Measurements from ENCODE around the gene ASXL1.
"Not testable (repeated sequence)": the region's sequence is repeated elsewhere in the genome, so short reads cannot be mapped to it uniquely, and the experiment has no call there.

ASXL1 gene

DNA sequence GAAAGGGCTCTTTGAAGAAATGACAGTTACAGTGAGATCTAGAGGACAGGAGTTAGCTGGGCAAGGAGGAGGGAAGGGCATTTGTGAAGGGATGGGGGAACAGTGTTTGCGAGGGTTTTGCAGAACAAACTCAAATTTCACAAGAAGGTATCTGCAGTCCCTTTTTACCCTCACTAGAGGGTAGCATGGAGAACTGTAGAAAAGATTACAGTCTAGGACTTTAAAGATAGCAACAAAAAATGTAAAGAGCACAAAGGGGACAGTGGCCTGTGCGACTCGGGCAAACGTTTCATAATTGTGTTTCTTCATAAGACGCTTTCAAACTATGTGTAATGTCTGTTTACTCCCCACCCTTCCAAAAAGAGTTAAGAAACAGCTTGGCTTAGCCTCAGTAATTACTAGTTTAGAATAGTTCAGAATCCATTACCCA lies 21.2 kb upstream of the ASXL1 start:
- FAIRE-seq = peak; percentile 70
- DNase-seq (ENCODE audit: insufficient read length, low spot score) = no peak

GRCh38 chr20:32337937-32338661 lies 20.0 kb upstream of the ASXL1 start:
- DNase-seq (ENCODE audit: insufficient read length, low spot score) = no peak
- FAIRE-seq = no peak

DNA sequence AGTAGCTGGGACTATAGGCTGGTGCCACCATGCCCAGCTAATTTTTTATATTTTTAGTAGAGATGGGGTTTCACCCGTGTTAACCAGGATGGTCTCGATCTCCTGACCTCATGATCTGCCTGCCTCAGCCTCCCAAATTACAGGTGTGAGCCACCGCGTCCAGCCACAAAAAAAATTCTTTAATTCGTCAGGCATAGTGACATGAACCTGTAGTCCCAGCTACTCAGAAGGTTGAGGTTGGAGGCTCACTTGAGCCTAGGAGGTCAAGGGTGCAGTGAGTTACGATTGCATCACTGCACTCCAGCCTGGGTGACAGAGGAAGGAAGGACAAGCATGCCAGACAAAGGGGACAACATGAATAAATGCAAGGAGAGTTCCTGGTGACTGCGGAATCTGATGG lies 19.5 kb upstream of the ASXL1 start:
- DNase-seq (ENCODE audit: insufficient read length, low spot score) (no peak), FAIRE-seq (no peak)

- no peak for FAIRE-seq
Observed at GRCh38 chr20:32339116-32339515, 19.0 kb upstream of the ASXL1 start.

DNA sequence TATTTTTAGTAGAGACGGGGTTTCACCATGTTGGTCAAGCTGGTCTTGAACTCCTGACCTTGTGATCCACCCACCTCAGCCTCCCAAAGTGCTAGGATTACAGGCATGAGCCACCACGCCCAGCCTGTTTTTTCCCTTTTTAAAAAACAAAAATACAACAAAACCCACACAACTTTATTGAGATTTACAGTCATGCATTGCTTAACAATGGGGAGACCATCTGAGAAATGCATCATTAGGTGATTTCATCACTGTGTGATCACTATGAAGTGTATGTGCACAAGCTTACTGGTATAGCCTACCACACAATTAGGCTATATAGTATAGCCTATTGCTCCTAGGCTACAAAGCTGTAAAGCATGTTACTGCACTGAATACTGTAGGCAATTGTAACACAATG lies 17.1 kb upstream of the ASXL1 start:
- FAIRE-seq; DNase-seq (ENCODE audit: insufficient read length, low spot score): not testable (repeated sequence)

More at GRCh38 chr20:32339116-32339515, 19.0 kb upstream of the ASXL1 start:
- no peak for DNase-seq (ENCODE audit: insufficient read length, low spot score)

GRCh38 chr20:32343439-32343838 lies 14.7 kb upstream of the ASXL1 start:
- DNase-seq (ENCODE audit: insufficient read length, low spot score) (no peak), FAIRE-seq (no peak)

- no peak for FAIRE-seq
- DNase-seq (ENCODE audit: insufficient read length, low spot score) = no peak
Observed at GRCh38 chr20:32344835-32345506, 13.2 kb upstream of the ASXL1 start.

- DNase-seq (ENCODE audit: insufficient read length, low spot score) = no peak
- no peak for FAIRE-seq
Observed at GRCh38 chr20:32348207-32348606, 9.9 kb upstream of the ASXL1 start.

DNA sequence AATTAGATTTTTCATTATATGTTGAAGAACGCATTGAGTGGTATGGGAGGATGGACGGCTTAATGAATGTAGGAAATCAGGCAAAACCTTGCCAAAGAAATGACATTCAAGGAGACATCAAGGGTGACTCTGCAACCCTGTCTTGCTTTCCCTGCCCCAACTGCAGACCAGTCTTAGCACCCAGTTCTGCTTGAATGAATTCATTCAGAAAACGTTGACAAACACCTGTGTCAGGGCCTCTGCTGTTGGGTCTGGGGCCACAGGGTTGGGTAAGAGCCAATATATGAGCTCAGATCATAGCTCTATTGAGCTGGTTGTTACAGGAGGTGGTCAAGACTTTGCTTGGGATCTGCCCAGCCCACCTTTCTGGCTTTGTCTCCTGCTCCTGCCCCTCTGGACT lies 7.7 kb upstream of the ASXL1 start:
- FAIRE-seq (no peak), DNase-seq (ENCODE audit: insufficient read length, low spot score) (no peak)

- FAIRE-seq = no peak
Observed at GRCh38 chr20:32352121-32352720, 5.9 kb upstream of the ASXL1 start.

GRCh38 chr20:32353848-32354496 lies 4.2 kb upstream of the ASXL1 start:
- DNase-seq (ENCODE audit: insufficient read length, low spot score) = no peak
- FAIRE-seq = no peak

More at GRCh38 chr20:32352121-32352720, 5.9 kb upstream of the ASXL1 start:
- no peak for DNase-seq (ENCODE audit: insufficient read length, low spot score)

DNA sequence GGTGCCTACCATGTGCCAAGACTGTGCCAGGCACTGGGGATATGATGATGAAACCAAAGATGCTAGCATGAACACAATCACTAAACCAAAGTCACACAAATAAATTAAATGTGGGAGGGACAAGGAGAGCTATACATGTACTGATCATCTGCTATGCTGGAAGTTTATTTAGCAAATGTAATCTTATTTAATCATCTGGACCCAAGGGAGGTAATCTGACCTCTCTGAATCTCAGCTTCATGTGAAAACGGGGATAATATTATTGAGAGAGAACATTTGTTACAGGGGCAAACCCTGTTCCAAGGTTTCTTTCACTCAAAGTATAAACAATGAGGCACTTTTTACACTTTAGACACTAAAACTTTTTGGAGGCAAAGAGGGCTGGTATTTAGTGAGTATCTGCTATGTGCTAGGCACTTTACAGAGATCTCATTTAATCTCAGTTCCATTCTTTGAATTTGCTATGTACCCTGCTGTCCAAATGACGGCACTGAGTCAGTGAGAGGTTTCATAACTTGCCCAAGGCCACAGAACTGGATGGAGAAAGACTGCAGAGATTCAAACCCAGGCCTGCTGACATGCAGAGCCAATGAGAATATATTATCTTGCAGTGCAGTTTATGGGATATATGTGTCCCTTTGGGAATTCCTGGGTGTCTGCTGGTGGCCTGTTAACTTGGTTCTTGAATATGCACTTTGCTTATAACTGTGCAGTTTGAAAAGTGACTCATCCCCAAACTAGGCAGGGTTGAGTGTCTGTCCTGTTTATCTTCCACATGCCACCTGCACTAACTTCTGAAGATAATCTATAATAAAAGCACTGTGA lies 3.3 kb upstream of the ASXL1 start:
- FAIRE-seq (peak; percentile 35), DNase-seq (ENCODE audit: insufficient read length, low spot score) (no peak)

GRCh38 chr20:32355417-32355841 lies 2.7 kb upstream of the ASXL1 start:
- DNase-seq (ENCODE audit: insufficient read length, low spot score) = no peak
- FAIRE-seq = peak; percentile 67

GRCh38 chr20:32355907-32356621 lies 2.1 kb upstream of the ASXL1 start:
- DNase-seq (ENCODE audit: insufficient read length, low spot score); FAIRE-seq: not testable (repeated sequence)

DNA sequence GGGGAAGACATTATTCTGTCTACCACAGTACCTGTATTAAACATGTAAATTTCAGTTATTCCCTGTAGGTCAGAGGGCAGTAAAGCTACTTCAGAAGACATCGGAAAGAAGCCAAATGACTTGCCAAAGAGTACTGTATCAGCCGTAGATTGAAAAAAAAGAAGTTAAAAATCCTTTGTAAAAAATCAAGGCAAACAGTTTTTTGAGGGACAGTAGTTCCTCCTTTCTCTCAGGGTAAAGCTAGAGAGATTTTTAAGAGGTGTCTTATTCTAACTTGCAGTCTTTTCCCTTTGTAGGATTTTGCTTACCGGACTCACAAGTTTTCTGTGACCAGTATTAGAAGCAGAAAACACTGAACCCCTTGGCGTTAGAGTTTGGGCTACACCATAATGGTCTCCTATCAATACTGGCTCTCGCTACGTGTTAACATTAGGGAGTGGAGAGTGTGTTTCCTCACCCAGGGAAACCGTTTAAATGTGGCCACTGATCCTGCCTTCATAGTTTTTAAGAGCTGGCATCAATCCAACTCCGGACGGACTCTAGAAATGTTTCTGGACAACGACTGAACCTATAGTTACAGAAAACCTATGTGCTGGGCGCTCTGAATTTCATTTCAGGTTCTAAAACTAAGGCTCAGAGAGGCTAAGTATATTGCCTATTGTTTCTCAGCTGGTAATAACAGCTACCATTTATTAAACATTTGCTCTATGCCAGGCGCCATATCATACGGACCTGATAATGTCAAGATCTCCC lies 1.3 kb upstream of the ASXL1 start:
- DNase-seq (ENCODE audit: insufficient read length, low spot score) = no peak

GRCh38 chr20:32357375-32357868 lies 709 bp upstream of the ASXL1 start:
- DNase-seq (ENCODE audit: insufficient read length, low spot score) = no peak

More for the DNA sequence above, 1.3 kb upstream of the ASXL1 start:
- FAIRE-seq = peak; percentile 47

GRCh38 chr20:32358632-32358882 lies 426 bp downstream of the ASXL1 start:
- DNase-seq (ENCODE audit: insufficient read length, low spot score) = no peak
- no peak for FAIRE-seq

More at GRCh38 chr20:32357375-32357868, 709 bp upstream of the ASXL1 start:
- no peak for FAIRE-seq

- FAIRE-seq (no peak), DNase-seq (ENCODE audit: insufficient read length, low spot score) (no peak)
Observed at GRCh38 chr20:32358883-32359632, 927 bp downstream of the ASXL1 start.

Data from GM19239 (cell line).